Activated CD8-positive, alpha-beta T cell treated with anti-CD3 and anti-CD28 coated beads for 36 hours (primary cell): ENCODE data around the gene SLC25A41. TPM values are rescaled to one million over a fixed set of nuclear protein-coding genes. Genes with fewer than 3 reads are reported as not detected.
A peak's percentile ranks its signal among the peaks of the same experiment; 100 is the strongest.

Experiments used
- ATAC-seq: fragments of 200-7000 bp; cut with Tn5 transposase; one replicate; pipeline ENCODE4 v1.10.0; 2021; ENCODE audit warnings: mild to moderate bottlenecking, moderate library complexity
- CTCF ChIA-PET: fragments of 350-600 bp; sonication (Branson Sonifier 250); formaldehyde crosslinking; loops from one replicate; lab custom pipeline; 2021; ENCODE audit warnings: antibody characterized with exemption; lab: Charles Lee
- POLR2A ChIA-PET: fragments of 350-600 bp; sonication (Branson Sonifier 250); formaldehyde crosslinking; loops from one replicate; lab custom pipeline; 2021; ENCODE audit warnings: antibody characterized with exemption; lab: Charles Lee
- DNase-seq: peaks from one replicate; pipeline ENCODE4 v3.0.0-alpha.2; 2020
- H3K27ac Mint-ChIP-seq: one replicate; pipeline ENCODE4 v1.8.0; 2021; ENCODE audit warnings: mild to moderate bottlenecking, mixed read lengths
- H3K27me3 Mint-ChIP-seq: one replicate; pipeline ENCODE4 v1.8.0; 2021; ENCODE audit warnings: mixed read lengths
- H3K36me3 Mint-ChIP-seq: one replicate; pipeline ENCODE4 v1.8.0; 2021; ENCODE audit warnings: low read depth, mixed read lengths
- H3K4me1 Mint-ChIP-seq: one replicate; pipeline ENCODE4 v1.8.0; 2021; ENCODE audit warnings: low read depth, mixed read lengths
- H3K4me3 Mint-ChIP-seq: one replicate; pipeline ENCODE4 v1.8.0; 2021; ENCODE audit warnings: mild to moderate bottlenecking, moderate library complexity, mixed read lengths
- H3K9me3 Mint-ChIP-seq: one replicate; pipeline ENCODE4 v1.8.0; 2021; ENCODE audit warnings: mixed read lengths
- intact Hi-C: fragments of 100-400 bp; cut with micrococcal nuclease; formaldehyde crosslinking; loops from one replicate; pipeline ENCODE4 v1.10.0; 2022
- total RNA-seq, 2 experiments: library from RNA; stranded (reverse); gene quantifications; one replicate each; pipeline ENCODE4 v1.2.3, GENCODE V29; 2021
- TF ChIP-seq, protein P1 (sequence below): fragments of 200-600 bp; IDR thresholded peaks from one replicate; pipeline ENCODE4 v1.8.0; 2022; ENCODE audit warnings: antibody characterized with exemption, mild to moderate bottlenecking

The SLC25A41 gene
- total RNA-seq, 2 experiments from 2014 or later = not detected

DNA sequence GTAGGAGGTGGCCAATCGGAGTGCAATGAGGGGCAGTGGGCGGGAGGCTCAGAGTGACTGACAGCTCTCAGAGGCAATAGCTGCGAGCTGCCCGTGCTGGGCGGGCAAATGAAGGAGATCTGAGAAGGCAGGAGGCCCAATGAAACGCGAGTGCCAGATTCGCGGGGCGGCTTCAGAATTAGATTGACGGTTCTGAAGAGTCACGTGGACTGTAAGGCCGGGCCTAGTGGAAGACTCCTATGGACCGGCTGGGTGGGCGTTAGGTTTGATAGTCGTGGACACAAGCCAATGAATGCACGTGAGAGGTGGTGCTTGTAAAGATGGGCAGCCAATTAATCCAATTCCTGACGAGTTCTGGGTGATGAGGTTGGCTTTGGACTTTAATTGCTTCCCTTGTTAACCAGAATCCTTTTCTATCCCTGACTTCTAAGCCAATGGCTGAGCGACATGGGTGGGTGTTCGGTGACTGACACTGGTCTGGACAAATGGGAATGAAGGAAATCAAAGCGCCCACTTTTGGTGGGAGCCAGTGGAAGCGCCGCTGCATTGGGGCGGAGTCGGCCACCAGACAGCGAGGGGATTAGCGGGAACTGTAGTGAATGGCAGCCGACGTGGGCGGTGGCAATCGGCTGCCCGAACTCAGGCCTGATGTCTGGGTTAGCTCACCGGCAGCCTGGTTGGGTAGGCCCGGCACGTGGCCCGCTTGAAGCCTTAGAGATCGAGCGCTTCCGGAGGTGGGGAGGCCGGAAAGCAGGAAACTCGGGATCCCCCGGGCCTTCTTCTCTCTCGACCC, 8.4 kb downstream of the SLC25A41 start:
- ChIA-PET CTCF (interaction anchor here (1.1 to 1.3 kb wide), 4 partner anchors 56 to 439 kb away, joined by 3 to 4 read pairs (median 3); partner anchors contain the start of gene DENND1C), POLR2A (interaction anchor here (0.6 to 3.2 kb wide), 14 partner anchors 9 to 401 kb away, joined by 3 to 10 read pairs (median 4); partner anchors contain the start of gene DENND1C)
- peak; percentile 86 for ATAC-seq
- intact Hi-C loops = no loop called here
- Mint-ChIP-seq H3K9me3 (peaks cover 4% of the 10 kb centered on the region), H3K36me3 (peaks cover 32% of the 10 kb centered on the region), H3K27me3 (no peaks in the 10 kb centered on the region), H3K4me1 (peaks cover 35% of the 10 kb centered on the region), H3K27ac (peak overlapping the region; percentile 95), H3K4me3 (peak overlapping the region; percentile 72)
- DNase-seq = peak; percentile 100
- TF ChIP-seq, protein P1, sequence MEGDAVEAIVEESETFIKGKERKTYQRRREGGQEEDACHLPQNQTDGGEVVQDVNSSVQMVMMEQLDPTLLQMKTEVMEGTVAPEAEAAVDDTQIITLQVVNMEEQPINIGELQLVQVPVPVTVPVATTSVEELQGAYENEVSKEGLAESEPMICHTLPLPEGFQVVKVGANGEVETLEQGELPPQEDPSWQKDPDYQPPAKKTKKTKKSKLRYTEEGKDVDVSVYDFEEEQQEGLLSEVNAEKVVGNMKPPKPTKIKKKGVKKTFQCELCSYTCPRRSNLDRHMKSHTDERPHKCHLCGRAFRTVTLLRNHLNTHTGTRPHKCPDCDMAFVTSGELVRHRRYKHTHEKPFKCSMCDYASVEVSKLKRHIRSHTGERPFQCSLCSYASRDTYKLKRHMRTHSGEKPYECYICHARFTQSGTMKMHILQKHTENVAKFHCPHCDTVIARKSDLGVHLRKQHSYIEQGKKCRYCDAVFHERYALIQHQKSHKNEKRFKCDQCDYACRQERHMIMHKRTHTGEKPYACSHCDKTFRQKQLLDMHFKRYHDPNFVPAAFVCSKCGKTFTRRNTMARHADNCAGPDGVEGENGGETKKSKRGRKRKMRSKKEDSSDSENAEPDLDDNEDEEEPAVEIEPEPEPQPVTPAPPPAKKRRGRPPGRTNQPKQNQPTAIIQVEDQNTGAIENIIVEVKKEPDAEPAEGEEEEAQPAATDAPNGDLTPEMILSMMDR = no peak

DNA sequence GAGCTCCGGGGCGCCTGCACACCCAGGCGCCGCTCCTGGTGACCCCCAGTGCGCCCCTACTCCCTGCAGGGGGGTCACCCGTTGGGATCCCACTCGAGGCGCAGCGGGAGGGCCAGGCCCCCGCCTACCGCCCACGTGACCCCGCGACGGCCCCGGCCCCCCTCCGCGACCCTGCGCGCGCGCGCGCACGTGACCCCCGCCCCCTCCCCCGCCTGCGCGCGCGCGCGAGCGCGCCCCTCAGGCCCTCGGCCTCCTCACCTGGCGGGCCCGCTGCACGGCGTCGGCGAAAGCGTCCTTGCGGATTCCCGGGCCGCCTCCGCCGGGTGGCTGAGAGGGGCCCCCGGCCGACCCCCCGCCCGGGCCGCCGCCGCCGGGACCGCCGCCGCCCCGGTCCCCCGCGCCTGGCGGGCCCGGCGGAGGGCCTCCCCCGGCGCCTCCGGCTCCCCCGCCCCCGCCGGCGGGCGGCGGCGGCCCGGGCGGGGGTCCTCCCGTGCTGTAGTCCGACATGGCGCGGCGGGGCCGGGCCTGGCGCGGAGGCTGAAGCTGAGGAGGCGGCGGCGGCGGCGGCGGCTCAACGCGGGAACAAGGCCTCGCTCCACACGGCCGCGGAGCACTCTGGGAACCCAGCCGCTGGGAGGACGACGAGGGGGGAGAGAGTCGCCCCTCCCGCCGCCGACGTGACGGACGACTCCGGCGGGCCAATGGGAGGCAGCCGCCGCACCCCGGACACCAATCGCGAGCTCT, 9.2 kb downstream of the SLC25A41 start, which contains the start of gene KHSRP:
KHSRP (minus strand) TSS at position 617 of the 744 bp plus-strand sequence; CDS start at position 507, 110 bp downstream.
- H3K9me3 Mint-ChIP-seq = peaks cover 4% of the 10 kb centered on the region
- peaks cover 33% of the 10 kb centered on the region for H3K4me1 Mint-ChIP-seq
- ChIA-PET POLR2A (interaction anchor here (0.6 to 3.2 kb wide), 11 partner anchors 8 to 401 kb away, joined by 3 to 10 read pairs (median 4); partner anchors contain the start of gene DENND1C), CTCF (interaction anchor here (1.1 to 1.3 kb wide), 2 partner anchors 57 to 439 kb away, joined by 3 to 4 read pairs; partner anchors contain the start of gene DENND1C)
- ATAC-seq (no peak), DNase-seq (peak; percentile 33)
- peaks cover 38% of the 10 kb centered on the region for H3K36me3 Mint-ChIP-seq
- H3K4me3 Mint-ChIP-seq = peak within 1 kb of the TSS; percentile 93
- H3K27ac Mint-ChIP-seq = peak within 1 kb of the TSS; percentile 95
- H3K27me3 Mint-ChIP-seq = no peaks in the 10 kb centered on the region
- TF ChIP-seq, protein P1 = no peak
- intact Hi-C loops = no loop called here

DNA sequence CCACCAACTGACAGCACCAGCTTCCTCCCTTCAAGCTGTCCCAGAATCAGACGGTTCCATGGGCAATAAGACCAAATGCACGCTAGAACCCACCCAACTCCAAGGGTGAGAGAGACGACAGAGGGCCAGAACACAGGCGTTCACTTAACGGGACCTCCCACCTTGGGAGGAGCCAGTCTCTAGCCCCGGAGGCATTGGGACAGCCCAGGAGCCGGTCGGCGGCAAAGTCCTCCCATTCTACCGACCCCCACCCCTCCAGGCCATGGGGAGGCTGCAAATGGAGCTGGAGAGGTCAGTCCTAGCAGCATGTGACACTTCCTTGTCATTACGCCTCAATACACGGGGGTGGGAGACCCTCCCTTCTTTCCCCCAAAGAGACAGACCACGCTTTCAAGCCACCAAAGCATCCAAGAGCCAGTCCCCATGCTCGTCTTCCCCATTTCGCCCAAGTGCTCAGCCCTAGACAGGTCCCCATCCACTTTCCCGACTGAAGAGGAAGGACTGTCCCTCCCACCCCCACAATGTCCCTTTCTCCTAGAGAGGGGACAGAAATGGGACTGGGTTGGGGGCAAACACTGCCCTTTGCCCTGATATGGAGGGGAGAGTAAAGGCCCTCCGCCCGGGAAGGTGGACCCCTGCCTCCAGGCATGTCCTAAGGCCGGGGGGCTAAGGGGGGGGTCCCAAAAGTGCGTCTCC, 9.9 kb downstream of the SLC25A41 start:
- Mint-ChIP-seq H3K9me3 (peaks cover 4% of the 10 kb centered on the region), H3K36me3 (peaks cover 44% of the 10 kb centered on the region), H3K4me1 (peaks cover 33% of the 10 kb centered on the region), H3K27me3 (no peaks in the 10 kb centered on the region), H3K27ac (peak overlapping the region; percentile 91), H3K4me3 (peak overlapping the region; percentile 93)
- CTCF ChIA-PET = interaction anchor here (1.3 kb wide), 1 partner anchor 58 kb away, joined by 4 read pairs; the partner anchor contains the start of gene DENND1C
- intact Hi-C loops = no loop called here
- TF ChIP-seq, protein P1 = no peak
- no peak for ATAC-seq
- POLR2A ChIA-PET = interaction anchor here (0.6 to 3.2 kb wide), 9 partner anchors 11 to 447 kb away, joined by 3 to 10 read pairs (median 4); partner anchors contain the start of genes DENND1C and PSPN
- peak; percentile 64 for DNase-seq

DNA sequence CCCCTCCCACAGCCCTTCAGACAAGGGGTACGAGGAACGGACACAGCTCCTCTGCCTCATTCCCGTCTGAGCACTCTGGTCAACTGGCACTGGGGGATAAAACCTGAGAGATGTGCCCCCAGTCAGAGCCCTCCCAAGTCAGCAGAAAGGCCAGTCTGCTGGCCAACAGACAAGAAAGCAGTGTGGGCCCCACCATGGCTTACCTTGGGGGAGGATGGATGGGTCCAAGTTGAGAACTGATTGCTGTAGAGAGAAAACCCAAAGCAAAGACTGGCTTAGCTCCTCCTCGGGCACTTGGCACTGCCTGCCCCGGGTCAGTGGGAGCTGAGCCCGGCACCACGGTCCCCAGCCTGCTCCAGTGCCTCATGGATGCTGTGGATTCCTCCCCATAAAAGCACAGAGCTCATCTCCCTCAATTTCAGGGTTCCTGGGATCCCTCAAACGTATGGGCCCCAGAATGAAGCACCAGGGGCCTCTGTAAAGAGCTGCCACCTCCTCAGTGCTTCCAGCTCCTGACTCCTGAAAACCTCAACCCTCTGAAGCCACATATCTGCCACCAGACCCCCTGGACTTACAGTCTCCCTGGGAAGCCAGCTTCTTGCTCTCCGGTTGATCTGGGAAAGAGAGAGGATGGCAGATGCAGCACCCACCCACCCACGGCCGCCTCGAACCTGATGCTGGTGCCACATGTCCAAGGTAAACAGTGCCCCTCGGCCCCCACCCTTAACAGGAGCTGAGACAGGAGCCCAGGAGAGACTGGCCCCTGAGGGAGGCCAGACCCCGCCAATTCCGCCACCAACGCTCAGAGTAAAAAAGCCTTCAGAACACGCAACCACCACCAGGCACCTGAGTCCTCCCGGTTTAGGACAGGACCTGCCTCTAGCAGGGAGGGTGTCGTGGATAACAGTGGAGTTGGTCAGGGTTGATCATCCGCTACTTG, 12.2 kb downstream of the SLC25A41 start:
- intact Hi-C loops = no loop called here
- Mint-ChIP-seq H3K4me3 (no peak overlapping the region), H3K36me3 (peaks cover 64% of the 10 kb centered on the region)

More for the DNA sequence above, 12.2 kb downstream of the SLC25A41 start:
- Mint-ChIP-seq H3K4me1 (peaks cover 33% of the 10 kb centered on the region), H3K9me3 (peaks cover 4% of the 10 kb centered on the region), H3K27me3 (no peaks in the 10 kb centered on the region), H3K27ac (peak overlapping the region; percentile 30)
- CTCF ChIA-PET = interaction anchor here (0.9 to 1.4 kb wide), 2 partner anchors 10 to 16 kb away, joined by 3 to 5 read pairs; no protein-coding TSS in a partner anchor
- TF ChIP-seq, protein P1 = no peak
- ATAC-seq (no peak), DNase-seq (no peak)
- POLR2A ChIA-PET = interaction anchor here (0.8 to 2.5 kb wide), 7 partner anchors 9 to 38 kb away, joined by 3 to 17 read pairs (median 4); partner anchors contain the start of gene SLC25A23
